ENCODE results near the gene DPP7. TPM values are rescaled to one million over a fixed set of nuclear protein-coding genes. Genes with fewer than 3 reads are reported as not detected.

DPP7 gene
- total and polyA plus RNA-seq, 8 donors: 87.3 to 526 (median 104) TPM

DNA sequence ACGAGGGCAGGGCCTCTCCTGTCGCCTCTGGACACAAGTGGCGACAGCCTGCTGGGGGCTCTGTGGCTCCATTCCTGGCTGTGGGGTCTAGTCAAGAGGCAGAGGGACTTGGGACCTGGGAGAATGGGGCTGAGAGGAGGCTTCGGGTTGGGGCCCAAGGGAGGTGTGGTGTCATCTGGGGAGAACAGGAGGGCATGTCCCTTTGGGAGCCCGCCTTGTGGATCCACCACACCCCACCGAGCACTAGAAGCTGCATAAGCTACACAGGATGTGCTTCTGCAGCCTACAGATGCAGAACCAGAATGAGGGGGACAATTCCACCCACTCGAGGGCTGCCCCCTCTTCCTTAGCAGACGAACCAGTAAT, 31.6 kb downstream of the DPP7 start:
- 90 to 91% methylated on average over 7 to 8 of the region's 8 CpGs for WGBS, 2 donors
- H3K27ac ChIP-seq: no peak overlapping the region

DNA sequence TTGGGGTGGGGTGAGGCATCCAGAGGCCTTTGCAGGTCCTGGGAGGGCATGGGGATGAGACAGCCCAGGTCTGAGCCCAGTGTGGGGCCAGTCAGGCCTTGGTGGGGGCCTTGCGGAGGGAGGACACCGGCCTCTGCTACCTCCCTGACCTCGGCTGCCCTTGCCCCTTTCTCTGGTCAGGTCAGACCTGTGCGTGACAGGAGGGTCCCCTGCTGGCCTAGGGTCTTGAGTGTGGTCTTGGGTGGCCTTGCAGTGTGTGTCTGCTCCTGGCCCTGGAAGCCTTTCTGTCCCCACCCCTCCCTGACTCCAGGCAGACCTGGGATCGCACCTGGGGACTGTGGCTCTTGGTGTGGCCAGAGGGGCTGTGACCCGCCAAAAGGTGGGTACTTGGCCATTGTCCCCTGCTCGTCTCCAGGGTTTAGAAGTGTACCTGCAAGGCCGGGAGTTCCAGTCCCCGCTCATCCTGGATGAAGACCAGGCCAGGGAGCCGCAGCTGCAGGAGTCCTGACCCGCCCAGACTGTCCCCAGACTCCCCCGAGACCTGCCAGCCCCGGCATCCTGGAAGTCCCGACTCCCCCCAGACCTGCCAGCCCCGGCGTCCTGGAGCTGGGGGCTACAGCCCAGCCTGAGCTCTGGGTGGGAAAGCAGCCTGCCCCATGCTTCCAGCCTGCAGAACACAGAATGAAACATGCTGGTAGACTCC, 32.2 kb downstream of the DPP7 start:
- no peak for ATAC-seq
- TF ChIP-seq, protein P1, sequence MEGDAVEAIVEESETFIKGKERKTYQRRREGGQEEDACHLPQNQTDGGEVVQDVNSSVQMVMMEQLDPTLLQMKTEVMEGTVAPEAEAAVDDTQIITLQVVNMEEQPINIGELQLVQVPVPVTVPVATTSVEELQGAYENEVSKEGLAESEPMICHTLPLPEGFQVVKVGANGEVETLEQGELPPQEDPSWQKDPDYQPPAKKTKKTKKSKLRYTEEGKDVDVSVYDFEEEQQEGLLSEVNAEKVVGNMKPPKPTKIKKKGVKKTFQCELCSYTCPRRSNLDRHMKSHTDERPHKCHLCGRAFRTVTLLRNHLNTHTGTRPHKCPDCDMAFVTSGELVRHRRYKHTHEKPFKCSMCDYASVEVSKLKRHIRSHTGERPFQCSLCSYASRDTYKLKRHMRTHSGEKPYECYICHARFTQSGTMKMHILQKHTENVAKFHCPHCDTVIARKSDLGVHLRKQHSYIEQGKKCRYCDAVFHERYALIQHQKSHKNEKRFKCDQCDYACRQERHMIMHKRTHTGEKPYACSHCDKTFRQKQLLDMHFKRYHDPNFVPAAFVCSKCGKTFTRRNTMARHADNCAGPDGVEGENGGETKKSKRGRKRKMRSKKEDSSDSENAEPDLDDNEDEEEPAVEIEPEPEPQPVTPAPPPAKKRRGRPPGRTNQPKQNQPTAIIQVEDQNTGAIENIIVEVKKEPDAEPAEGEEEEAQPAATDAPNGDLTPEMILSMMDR (IDR thresholded peaks at IDR 0.05): no peak
- Histone ChIP-seq H3K4me3 (no peak overlapping the region), H3K27ac (no peak overlapping the region), H3K4me1 (peaks cover 0 to 12% (median 5%) of the 10 kb centered on the region in 3 donors), H3K36me3 (no peaks in the 10 kb centered on the region), H3K27me3 (no peaks in the 10 kb centered on the region), H3K9me3 (no peaks in the 10 kb centered on the region)
- WGBS, 2 donors: 94 to 95% methylated on average over 12 to 16 of the region's 16 CpGs
- DNase-seq: peak in 2 of 6 donors; percentile 49 to 78
- FAIRE-seq: no peak
- intact Hi-C loops (cut with DNase I): no loop called here

More for the DNA sequence above, 31.6 kb downstream of the DPP7 start:
- ATAC-seq (no peak), DNase-seq (no peak), FAIRE-seq (no peak)
- Histone ChIP-seq H3K36me3 (no peaks in the 10 kb centered on the region), H3K4me1 (peaks cover 0 to 12% (median 5%) of the 10 kb centered on the region in 3 donors), H3K27me3 (no peaks in the 10 kb centered on the region), H3K4me3 (no peak overlapping the region), H3K9me3 (no peaks in the 10 kb centered on the region)
- TF ChIP-seq, protein P1 (IDR thresholded peaks at IDR 0.05): no peak
- intact Hi-C loops (cut with DNase I): no loop called here

DNA sequence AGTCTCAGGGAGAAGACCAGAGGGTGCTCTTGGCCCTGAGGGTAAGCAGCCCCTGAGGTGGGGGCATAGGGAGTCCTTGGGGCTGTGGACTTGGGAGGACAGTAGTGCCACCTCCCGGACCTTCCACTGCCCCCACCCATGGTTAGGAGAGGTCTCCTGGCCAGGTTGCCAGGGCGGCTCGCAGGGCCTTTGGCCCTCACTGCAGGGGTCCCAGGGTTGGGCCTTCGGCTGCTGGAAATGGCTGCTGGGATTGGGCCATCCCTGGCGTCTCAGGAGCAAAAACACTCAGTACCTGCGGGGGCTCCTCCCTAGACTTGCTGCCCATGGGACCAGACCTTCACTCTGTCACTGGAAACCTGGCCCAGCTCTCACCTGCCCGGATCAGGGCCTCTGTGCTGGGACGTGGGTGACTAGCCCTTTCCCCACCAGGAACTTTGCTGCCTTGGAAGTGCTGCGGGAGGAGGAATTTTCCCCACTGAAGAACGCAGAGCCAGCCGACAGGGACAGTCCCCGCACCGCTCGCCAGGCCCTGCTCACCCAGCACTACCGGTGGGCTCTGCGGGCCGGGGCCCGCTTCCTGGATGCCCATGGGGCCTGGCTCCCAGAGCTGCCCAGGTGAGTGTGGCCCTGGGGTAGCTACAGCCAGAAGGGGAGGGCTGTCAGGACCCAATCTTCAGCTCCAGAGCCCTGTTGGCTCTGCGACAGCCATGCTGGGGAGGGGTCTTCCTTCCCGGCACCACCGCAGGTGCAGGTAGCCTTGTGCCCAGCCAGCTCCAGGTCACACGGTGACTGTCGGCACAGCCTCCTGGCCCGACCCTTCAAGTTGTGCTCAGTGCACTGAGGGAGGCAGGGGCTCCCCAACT, 34.0 kb downstream of the DPP7 start:
- Histone ChIP-seq H3K27ac (no peak overlapping the region), H3K4me1 (peaks cover 0 to 9% (median under 1%) of the 10 kb centered on the region in 3 donors), H3K36me3 (no peaks in the 10 kb centered on the region), H3K27me3 (no peaks in the 10 kb centered on the region), H3K9me3 (no peaks in the 10 kb centered on the region), H3K4me3 (no peak overlapping the region)
- intact Hi-C loops (cut with DNase I): no loop called here
- FAIRE-seq (no peak), ATAC-seq (no peak), DNase-seq (peak in 2 of 6 donors; percentile 37 to 76)
- WGBS, 2 donors: 93 to 96% methylated on average over 21 to 24 of the region's 24 CpGs
- TF ChIP-seq, protein P1 (IDR thresholded peaks at IDR 0.05): no peak

DNA sequence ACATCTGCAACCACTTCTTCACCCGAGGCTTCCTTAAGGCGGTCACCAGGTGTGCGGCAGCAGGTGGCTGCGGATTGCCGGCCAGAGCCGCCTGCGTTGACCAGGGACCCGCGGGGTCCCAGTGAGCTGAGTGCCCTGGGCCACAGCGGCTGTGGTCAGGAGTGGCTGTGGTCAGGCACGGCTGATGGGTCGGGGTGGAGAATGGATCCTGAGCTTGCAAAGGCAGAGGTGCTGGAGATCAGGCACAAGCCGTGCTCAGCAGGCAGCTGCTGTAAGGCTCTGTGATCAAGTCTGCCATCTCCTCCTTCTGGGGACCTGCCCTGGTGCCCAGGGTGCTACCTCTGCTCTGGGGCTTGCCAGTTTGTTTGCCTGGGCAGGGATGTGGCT, 35.1 kb downstream of the DPP7 start:
- TF ChIP-seq, protein P1 (IDR thresholded peaks at IDR 0.05): no peak
- Histone ChIP-seq H3K9me3 (no peaks in the 10 kb centered on the region), H3K36me3 (no peaks in the 10 kb centered on the region), H3K4me1 (peaks cover 0 to 8% (median 0%) of the 10 kb centered on the region in 3 donors), H3K4me3 (no peak overlapping the region), H3K27me3 (no peaks in the 10 kb centered on the region), H3K27ac (no peak overlapping the region)
- intact Hi-C loops (cut with DNase I): no loop called here
- WGBS, 2 donors: 90% methylated on average over 13 of the region's 13 CpGs
- ATAC-seq (no peak), FAIRE-seq (no peak), DNase-seq (peak in 1 of 6 donors; percentile 26)

All from pancreas (tissue), 10 donors.